Ovary (tissue), 3 donors: ENCODE measurements around the gene LARP4B.

Experiments used
- EP300 ChIP-seq: sonication (generic); formaldehyde crosslinking; IDR thresholded peaks from one replicate; pipeline ENCODE4 v1.6.1; 2017; ENCODE audit warnings: antibody characterized with exemption
- POLR2A ChIP-seq: fragments of 450-650 bp; IDR thresholded peaks from one replicate; pipeline ENCODE4 v1.6.1; 2017; ENCODE audit warnings: antibody characterized with exemption, mild to moderate bottlenecking, moderate library complexity
- TF ChIP-seq, protein P1 (sequence below), 3 donors: fragments of 450-650 bp in 2 of 3; fragments of 200-600 bp in 1 of 3; IDR thresholded peaks; one replicate each; pipeline versions ENCODE4 v1.5.1 to v1.8.0; 2016 to 2022; ENCODE audit warnings: antibody characterized with exemption in 3 of 3, mild to moderate bottlenecking in 1 of 3
- donor health status: DM: no; HTN: no; CAD: no.

DNA sequence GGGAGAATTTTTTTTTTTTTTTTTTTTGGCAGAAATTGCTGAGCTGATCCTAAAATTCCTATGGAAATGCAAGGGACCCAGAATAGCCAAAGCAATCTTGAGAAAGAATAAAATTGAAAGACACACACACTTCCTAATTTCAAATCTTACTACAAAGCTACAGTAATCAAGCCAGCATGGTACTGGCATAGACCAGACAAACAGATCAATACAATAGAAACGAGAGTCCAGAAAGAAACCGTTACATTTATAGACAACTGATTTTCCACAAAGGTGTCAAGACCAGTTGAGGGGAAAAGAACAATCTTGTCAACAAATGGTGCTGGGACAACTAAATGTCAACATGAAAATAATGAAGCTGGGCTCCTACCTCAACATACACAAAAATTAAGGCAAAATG, 34.5 kb downstream of the LARP4B start:
- TF ChIP-seq POLR2A (no peak), EP300 (no peak)
- TF ChIP-seq, protein P1, sequence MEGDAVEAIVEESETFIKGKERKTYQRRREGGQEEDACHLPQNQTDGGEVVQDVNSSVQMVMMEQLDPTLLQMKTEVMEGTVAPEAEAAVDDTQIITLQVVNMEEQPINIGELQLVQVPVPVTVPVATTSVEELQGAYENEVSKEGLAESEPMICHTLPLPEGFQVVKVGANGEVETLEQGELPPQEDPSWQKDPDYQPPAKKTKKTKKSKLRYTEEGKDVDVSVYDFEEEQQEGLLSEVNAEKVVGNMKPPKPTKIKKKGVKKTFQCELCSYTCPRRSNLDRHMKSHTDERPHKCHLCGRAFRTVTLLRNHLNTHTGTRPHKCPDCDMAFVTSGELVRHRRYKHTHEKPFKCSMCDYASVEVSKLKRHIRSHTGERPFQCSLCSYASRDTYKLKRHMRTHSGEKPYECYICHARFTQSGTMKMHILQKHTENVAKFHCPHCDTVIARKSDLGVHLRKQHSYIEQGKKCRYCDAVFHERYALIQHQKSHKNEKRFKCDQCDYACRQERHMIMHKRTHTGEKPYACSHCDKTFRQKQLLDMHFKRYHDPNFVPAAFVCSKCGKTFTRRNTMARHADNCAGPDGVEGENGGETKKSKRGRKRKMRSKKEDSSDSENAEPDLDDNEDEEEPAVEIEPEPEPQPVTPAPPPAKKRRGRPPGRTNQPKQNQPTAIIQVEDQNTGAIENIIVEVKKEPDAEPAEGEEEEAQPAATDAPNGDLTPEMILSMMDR (IDR thresholded peaks at IDR 0.05), result no peak
